HG03520 (cell line): ENCODE data around the gene GPT2.

Source experiments
- ATAC-seq: cut with Tn5 transposase; IDR thresholded peaks from one replicate; pipeline ENCODE4 v1.9.1; 2021; ENCODE audit warnings: mild to moderate bottlenecking, moderate library complexity; ENCODE audit not compliant: unreplicated experiment

Gene GPT2, protein sequence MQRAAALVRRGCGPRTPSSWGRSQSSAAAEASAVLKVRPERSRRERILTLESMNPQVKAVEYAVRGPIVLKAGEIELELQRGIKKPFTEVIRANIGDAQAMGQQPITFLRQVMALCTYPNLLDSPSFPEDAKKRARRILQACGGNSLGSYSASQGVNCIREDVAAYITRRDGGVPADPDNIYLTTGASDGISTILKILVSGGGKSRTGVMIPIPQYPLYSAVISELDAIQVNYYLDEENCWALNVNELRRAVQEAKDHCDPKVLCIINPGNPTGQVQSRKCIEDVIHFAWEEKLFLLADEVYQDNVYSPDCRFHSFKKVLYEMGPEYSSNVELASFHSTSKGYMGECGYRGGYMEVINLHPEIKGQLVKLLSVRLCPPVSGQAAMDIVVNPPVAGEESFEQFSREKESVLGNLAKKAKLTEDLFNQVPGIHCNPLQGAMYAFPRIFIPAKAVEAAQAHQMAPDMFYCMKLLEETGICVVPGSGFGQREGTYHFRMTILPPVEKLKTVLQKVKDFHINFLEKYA

GRCh38 chr16:46883690-46884512, at the start of gene GPT2:
TSS of gene GPT2 (plus strand) at chr16:46884362. CDS start at chr16:46884716, 354 bp downstream.
- peak; percentile 95 for ATAC-seq

- ATAC-seq = no peak
These were observed 47.3 kb upstream of the GPT2 start for GRCh38 chr16:46836534-46837530.

DNA sequence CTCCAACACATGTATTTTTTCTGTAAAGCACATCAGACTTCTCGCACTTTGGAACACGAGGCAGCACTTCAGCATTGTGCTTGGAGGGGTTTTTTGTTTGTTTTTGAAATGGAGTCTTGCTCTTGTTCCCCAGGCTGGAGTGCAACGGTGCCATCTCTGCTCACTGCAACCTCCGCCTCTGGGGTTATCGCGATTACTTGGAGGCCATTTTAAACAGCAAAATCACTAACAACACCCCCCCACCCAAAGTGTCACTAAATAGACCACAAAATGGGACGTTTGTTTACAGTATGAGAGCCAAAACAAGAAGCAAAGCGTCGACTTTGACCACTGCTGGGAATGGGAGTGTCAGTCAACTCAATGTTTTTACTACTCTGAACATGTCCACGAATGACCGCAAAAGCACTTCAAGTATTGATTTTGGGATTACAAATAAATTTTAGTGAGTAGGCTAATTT, 44.1 kb upstream of the GPT2 start:
- ATAC-seq = no peak

DNA sequence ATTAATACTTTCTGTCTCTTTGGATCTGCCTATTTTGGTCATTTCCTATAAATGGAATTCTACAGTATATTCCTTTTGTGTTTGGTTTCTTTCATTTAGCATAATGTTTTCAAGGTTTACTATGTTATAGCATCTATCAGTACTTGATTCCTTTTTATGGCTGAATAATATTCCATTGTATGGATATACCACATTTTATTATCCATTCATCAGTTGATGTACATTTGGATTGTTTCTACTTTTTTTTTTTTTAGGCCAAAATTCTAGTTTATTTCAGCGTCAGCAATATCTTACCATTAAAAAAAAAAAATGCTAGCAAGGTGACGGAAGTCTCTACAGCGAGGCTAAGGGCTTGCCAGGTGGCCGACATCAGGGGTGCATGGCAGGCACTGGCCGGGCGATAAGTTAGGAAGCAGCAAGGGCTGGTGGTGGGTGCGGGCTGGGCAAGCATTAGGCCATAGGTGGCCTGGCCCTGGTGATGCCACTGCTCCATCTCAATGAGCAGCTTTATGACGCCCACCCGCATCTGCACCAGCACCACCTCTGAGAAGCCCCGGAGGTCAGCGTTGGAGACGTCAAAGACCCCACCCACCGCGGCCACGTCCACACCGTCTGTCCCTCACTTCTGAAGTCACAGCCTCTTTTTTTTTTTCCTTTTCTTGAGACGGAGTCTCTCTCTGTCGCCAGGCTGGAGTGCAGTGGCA, 41.8 kb upstream of the GPT2 start:
- ATAC-seq = no peak

DNA sequence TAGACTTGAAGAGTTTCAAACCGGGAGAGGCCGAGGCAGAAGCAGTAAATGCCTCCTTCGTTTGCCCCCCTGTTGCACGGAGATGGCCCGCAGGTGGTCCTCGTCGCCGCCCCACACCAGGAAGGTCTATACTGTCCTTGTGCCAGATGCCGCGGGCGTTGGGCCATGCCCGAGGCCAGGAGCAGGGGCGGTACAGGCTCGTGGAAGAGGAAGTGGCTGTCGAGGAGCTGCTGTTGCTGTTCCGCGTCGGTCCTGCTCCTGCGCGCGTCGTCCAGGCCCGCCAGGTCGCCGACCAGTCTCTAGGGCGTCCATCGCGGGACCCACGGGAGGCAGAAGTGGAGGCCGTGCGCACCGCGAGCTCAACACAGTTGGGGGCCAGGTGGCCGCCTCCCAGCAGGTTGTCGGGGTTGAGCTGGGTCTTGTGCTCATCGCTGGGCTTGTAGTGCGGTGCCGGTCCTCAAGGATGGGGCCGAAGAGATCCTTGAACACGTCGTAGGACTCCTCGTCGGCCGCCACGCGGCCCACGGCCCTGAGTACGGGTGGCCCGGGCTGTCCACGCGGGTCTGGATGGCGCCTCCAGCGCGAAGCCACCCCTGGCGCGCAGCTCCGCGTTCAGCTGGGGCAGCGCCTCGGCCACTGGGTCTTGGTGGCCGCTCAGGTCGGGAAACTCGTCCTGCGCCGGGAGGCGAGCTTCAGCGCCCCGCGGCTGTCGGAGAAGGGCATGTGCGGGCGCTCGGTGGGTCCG, 40.1 kb upstream of the GPT2 start:
- no peak for ATAC-seq

DNA sequence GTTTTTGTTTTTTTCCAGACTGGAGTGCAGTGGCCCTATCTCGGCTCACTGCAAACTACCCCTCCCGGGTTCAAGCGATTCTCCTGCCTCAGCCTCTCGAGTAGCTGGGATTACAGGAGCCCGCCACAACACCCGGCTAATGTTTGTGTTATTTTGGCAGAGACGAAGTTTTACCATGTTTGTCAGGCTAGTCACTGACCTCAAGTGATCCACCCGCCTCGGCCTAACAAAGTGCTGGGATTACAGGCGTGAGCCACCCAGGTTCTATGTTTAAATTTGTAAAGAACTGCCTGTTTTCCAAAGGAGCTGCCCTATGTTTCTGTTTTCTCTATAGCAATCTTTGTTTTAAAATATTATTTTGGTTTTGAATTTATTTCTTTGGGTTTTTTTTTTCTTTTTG, 39.4 kb upstream of the GPT2 start:
- no peak for ATAC-seq

- no peak for ATAC-seq
These were observed 38.2 kb upstream of the GPT2 start for GRCh38 chr16:46845952-46846351.

DNA sequence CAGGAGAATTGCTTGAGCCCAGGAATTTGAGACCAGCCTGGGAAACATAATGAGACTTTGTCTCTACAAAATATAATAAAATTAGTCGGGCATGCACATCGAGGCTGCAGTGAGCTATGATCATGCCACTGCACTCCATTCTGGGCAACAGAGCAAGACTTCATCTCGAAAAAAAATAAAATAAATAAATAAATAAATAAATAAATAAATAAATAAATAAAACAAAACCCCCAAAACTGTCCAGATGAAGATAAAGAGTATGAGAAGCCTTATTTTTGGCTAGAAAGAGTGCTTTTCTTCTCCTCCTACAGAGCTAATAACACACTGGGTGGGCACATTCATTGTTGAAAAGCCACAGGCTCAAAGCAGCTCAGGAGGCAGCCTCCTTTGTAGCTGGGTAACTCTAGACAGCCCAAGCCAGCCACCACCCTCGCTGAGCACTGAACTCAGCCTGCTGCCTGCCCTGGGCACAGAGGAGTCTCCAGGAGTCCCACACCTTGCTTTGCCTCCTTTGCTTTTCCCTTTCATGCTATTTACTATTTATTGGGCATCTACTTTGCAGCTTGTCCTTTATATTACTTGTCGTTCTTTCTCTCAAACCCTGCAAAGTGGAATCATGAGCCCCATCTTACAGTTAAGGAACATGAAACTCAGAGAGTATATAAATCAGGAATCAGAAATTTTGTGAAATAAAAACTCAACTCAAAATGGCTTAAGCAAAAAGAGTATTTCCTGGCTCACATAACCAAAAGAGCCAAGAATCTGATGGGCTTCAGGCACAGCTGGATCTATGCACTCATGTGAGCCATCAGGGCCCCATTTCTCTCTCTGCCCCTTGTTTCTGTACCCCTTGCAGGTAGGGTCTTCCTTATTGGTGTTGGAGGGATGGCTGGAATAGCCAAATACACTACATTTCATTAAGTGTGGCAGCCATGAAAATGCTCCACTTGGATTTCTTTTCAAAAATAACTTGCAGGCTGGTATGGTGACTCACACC, 35.1 kb upstream of the GPT2 start:
- ATAC-seq = no peak

DNA sequence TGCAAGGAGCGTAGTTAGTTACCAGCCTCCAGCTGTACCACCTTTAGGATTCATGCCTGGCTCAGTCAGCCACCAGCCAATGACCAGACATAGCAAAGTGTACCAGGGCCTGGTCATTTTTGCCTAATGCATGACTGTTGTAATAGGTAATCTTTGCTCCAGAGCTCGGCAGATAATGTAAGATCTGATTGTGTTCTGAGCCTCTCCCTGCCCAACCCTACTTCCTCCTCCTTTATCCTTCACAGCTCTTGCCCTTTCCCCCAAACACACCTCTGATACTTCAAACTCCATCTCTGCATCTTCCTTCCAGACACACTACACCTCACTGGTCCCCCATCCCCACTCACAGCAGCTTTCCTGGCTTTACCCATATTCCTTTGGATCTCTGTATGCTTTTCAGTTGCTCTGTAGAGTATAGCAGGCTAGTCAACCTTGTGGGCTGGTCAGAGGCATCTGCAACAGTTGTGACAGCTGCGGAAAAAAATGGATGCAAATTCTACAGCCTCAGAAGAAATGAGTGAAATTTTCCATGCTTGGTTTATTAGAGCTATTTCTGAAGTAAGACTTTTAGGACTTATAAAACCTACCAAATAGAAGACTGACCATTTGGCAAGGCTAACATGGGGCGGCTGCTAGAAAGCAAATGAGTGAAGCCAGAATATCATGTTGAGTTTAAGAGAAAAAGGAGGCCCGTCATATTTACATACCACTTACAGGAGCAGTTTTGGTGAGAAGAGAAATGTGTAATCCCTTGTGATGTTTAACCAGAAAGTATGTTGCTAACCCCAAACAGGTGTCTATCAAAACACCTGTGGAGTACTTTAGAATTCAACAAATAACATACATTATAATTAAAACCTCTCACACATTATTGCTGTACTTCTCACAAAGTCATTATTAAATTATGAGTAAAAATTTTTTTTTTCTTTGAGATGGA, 33.3 kb upstream of the GPT2 start:
- no peak for ATAC-seq

DNA sequence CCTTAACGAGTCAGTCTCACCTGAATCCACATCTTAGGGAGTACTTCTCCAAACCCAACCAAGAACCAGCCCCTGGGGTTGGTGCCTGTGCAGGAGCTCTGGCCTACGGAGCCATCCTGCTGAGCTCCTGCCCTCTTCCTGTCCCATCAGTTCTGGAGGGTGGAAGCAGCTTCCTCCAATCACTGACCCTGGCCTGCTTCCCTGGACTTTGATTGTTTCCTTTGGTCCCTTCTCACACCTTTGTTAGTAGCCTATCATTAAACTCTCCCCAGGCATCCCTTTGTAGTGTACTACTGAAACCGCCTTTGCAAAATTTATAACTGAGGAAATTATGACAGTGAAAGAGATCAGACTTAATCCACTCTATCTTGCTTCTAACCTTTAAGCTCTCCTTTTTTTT, 32.0 kb upstream of the GPT2 start:
- ATAC-seq = no peak

GRCh38 chr16:46853713-46854443, 30.3 kb upstream of the GPT2 start:
- ATAC-seq = peak; percentile 44

DNA sequence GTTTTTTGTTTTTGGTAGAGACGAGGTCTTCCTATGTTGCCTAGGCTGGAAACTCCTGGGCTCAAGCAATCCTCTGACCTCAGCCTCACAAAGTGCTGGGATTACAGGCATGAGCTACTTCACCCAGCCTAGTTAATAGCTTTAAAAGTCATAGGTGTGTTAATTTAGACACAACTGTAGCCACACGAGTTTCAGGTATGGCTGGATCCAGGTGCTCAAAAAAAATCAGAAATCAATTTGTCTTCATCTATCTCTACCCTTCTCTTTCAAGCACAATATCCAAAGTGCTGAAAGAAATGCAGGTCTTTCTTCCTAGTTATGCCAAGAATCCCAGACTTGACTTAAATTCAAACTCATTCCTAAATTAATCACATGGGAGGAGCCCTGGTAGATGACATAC, 29.3 kb upstream of the GPT2 start:
- no peak for ATAC-seq

DNA sequence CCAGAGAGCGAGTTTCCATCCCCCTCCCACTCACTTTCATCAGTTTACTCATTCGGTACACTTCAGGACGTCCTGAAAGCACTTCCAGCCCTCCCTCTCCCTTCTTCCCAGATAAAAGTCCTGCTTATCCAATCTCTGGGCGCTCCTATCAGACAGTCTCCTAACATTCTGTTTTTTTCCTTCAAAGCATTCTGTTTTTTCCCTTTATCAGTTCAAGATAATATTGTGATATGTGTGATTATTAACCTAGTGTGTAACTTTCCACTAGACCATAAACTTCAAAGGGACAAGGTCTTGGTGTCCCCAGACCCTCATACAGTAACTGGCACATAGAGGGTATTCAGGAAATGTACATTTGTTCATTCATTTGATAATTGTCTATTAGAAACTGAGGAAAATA, 28.8 kb upstream of the GPT2 start:
- ATAC-seq = no peak

DNA sequence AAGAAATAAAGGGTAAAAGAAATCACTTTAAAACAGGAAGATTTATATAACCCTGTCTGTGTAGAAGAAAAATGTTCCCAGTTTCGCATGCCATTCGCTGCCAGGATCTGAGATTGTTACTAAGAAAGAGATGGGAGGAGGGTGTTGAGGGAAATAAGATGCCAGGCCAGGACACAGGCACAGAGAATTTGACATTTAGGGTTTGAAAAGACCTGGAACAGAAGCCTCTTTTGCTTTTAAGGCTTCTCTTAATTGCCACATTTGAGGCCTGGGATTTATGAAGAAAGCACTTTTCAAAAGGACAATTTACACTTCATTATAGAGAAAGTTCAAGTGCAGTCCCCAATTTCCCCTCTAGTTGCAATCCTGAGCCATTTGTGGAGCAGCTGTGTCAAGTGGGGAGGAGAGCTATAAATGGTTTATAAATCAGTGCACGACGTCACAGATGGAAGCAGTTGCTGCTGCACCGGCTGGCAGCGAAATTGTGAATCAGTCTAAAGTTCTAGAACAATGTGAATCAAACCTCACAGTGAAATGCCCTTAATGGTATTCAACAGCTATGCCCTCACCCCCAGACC, 26.7 kb upstream of the GPT2 start:
- ATAC-seq = no peak

DNA sequence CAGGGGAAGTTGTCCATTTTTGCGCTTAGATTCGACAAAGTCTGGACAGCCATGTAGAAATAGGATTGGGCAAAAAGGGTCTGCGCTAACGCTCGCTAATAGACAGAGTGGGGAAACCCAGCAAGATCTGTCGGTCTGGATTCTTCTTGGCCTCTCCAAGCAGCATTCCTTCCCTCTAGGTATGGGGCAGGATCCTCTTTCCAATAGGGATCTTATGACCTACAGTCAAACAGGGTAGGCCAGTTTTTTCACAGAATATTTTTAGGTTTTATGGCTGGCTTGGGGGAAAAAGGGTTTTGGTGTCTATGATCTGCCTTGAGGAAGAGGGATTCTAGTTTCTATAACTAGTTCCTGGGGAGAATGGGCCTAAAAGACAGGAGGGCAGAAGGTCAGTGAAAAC, 26.0 kb upstream of the GPT2 start:
- ATAC-seq = no peak

GRCh38 chr16:46859719-46860152, 24.4 kb upstream of the GPT2 start:
- no peak for ATAC-seq
